Fibroblast of skin of back (primary cell): ENCODE measurements around the gene KDM4B.
A peak's percentile ranks its signal among the peaks of the same experiment; 100 is the strongest.

Experiments used
- DNase-seq: peaks from one replicate; pipeline ENCODE4 v3.0.0-alpha.2; 2013

Gene KDM4B

DNA sequence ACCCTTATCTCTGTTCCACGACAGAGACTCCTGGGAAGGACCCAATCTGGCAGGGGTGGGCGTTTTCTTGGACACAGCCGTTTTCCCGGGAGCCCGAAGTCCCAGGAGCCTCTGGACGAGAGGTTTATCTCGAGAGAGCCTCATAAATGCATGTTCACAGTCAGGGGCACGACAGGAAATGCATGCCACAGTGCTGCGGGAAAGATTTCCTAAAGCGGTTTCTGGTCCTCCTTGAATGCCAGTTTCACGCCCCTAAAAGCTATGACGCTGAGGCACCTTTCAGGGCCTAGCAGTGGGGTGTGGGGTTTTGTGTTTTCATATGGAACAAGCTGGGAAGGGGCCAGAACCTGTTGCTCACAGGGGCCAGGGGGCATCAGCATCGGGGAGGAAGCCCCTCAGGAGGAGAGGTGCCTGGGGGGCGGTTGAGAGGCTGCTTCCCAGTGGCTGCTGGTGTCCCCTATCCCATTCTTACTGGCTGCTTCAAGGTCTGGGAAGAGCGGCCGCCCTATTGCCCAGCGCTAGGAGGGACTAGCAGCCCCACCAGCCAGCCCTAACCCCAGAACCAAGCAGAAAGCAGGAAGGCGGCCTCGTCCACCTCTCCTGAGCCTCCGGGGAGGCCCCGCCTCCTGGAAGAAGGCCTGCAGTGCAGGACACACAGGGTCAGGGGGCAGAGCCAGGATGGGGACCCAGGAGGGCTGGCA is 157.0 kb downstream of the KDM4B start:
- peak; percentile 65 for DNase-seq

DNA sequence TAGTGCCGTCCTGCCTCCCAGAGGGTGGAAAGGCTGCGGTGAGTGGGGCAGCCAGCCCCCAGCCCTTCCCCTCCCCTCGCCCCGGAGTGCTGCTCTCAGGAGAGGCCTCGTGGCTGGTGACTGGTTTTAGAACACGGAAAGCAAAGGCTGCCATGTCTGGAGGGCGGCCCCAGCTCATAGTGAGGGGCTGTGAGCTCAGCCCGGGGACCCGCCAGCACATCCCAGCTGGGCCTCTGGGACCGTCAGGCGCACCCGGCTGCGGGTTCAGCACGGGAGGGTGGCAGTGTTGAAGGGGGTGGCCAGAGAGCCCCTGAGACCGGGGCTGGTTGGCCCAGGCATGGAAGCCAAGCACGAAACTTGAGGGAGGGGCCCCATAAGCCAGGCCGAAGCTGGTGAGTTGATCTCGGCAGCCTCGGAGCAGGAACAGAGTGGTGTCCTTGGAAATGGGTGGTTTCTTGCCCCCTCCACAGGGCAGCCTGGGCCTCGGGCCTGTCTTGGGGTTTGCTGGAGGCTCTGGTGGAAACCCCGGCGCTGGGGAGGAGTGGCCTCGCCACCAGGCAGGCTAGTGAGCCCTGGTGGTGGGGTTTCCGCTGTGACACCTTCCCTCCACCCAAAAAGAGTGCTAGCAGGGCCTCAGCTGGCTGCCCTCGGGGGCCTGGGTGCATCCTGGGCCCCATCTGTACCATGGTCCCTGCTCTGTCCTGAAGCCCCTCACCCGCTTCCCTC is 157.7 kb downstream of the KDM4B start:
- DNase-seq, result no peak

DNA sequence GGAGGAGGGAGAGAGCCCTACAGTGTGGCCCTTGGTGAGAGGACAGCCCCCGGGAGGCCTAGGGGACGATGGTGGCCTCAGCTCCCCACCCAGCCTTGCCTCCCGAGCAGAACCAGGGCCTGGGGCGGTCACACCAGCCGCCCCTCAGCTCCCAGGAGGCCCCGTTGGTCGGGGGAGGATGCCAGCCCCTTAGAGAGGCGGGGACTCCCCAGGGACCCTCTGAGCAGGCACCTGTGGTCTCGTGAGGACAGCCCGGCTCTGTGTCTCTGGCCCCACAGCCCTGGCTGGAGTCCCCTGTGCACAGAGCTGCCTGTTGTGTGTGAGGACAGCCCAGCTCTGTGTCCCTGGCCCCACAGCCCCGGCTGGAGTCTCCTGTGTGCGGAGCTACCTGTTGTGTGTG is 158.8 kb downstream of the KDM4B start:
- no peak for DNase-seq

DNA sequence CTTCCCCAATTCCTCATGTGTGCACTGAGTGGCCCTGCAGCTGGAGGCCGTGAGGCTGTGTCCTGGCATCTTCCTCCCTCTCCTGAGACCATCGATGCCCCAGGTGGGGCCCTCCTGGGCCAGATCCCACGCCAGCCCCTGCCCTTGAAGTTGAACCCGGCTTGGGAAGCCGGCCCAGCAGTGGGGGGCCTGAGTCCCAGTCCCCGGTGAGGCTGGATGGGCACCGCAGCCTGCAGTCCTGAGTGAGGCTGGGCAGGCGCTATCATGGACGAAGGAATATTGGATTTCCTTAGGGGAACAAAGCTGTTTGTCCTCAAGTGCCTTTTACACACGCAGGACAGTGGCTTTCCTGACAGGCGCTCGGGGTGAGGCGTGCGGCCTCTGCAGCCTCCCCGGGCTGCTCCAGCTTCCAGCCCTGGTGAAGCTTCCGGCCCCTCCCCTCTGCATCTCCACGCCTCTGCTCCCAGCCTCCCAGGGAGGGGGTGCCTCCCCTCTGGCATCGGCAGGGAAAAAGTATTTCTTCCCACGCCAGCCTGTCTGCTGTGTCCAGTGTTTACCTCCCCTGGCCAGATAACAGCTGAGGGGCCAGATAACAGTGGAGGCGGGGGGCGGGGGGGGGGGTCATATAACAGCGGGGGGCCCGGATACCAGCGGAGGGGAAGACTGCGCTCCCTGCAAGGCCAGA is 159.5 kb downstream of the KDM4B start:
- peak; percentile 74 for DNase-seq

DNA sequence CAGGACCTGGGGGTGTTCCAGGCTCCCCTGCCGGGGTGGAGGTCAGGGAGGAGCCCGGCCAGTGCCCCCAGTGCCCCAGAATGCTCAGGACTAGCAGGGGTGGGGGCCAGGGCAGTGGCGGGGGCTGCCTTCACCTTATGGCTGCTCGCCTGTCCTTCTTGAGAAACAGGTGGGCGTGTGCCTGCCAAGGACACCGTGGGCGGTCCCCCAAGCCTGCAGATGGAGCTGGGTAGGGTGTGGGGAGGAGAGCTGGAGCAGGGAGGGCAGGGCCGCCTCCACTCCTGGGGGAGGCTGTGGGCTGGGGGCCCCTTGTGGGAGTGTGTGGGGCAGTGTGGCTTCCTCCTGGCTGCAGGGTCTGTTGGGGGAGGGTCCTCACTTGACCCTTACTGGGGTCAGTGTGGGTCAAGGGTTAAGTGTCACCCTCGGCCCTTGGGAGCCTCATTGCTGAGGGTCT is 160.1 kb downstream of the KDM4B start:
- DNase-seq, result peak; percentile 14

DNA sequence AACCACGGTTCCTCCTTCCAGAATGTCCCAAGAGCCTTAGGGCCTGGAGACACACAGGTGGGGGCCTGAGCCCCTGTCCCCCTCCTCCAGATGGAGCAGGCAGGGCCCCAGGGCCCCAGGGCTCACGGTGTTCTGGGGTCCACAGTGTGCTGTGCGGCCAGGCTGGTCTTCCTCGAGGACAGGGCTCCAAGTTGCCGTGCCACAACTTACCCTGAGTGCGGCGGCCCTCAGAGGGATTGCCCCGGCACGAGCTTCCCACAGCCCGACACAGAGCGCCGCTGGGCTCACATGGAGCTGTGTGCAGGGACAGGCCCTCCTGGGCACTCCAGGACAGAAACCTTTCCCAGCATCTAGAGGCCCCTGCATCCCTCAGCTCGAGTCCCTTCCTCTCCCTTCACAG is 160.8 kb downstream of the KDM4B start:
- DNase-seq, result no peak

DNA sequence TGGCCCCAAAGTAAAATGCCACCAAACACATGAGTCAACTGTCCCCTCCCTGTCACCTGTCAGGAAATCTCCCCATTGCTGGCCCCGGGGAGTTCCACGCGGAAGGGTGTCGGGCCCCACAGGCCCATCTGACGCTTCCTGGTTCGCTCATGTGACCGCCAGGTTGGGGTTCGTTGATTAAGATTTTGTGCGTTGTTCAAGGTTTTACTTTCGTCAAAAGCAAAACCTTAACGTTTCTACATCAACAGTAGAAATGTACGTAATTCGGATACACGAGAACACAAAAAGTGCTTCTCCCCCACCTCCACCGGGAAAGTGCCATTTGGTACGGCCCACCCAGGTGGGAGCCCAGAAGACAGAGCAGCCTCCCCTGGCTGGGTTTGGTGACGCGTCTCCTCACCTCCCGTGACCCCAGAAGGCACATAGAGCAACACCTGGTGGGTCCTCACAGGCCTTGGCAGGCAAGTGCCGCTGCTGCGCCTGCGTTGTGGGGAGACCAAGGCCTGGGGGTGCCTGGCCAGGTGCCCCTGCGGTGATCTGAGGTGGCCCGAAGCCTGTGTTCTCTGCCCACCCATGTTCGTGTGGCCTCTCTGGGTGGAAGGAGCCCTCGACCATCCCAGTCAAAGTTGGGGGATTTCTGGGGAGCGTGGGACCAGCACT is 161.6 kb downstream of the KDM4B start:
- DNase-seq, result no peak

DNA sequence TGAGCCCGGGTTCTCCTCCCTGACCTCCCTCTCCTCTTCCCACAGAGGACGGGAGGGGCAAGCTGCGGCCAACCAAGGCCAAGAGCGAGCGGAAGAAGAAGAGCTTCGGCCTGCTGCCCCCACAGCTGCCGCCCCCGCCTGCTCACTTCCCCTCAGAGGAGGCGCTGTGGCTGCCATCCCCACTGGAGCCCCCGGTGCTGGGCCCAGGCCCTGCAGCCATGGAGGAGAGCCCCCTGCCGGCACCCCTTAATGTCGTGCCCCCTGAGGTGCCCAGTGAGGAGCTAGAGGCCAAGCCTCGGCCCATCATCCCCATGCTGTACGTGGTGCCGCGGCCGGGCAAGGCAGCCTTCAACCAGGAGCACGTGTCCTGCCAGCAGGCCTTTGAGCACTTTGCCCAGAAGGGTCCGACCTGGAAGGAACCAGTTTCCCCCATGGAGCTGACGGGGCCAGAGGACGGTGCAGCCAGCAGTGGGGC is 162.2 kb downstream of the KDM4B start:
- no peak for DNase-seq

DNA sequence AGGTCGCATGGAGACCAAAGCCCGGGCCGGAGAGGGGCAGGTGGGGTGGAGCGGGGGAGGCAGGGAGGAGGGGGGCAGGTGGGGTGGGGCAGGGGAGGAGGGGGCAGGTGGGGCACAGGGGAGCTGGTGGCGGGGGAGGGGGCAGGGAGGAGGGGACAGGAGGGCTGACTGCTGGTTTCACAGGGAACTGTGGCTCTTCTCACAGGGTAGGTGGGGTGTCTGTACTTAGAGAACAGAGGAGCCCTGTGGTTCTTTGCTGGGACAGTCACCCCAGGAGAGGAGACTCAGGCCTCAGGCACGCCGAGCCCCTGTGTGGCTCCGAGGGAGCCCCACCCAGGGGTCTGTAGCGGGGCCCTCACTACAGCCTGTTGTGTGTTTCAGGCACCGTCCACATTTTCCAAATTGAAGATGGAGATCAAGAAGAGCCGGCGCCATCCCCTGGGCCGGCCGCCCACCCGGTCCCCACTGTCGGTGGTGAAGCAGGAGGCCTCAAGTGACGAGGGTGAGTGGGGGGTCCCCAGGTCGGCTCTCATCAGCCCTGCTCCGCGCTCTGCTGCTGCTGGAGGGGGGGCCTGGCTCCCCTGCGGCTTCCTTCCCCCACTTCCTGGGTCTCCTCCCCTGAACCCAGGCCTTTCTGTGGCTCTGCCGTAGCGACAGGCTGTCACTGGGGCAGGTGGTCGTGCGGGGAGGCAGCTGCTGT is 162.7 kb downstream of the KDM4B start:
- DNase-seq, result no peak

DNA sequence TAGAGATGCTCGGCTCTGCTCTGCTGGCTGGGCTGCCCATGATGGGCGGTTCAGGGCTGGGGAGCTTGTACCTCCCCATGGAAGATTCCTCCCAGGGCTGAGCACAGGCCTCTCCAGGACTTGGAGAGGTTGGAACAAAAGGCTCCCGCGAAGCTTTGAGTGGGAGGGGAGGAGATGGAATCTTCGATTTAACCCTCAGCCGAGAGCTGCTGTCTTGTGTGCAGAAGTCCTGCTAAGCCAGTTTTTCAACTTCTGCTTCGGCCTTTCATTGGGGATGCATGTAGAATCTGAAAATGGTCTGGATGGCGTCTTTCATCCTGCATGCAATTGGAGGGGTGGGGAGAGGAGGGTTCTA is 163.3 kb downstream of the KDM4B start:
- no peak for DNase-seq

DNA sequence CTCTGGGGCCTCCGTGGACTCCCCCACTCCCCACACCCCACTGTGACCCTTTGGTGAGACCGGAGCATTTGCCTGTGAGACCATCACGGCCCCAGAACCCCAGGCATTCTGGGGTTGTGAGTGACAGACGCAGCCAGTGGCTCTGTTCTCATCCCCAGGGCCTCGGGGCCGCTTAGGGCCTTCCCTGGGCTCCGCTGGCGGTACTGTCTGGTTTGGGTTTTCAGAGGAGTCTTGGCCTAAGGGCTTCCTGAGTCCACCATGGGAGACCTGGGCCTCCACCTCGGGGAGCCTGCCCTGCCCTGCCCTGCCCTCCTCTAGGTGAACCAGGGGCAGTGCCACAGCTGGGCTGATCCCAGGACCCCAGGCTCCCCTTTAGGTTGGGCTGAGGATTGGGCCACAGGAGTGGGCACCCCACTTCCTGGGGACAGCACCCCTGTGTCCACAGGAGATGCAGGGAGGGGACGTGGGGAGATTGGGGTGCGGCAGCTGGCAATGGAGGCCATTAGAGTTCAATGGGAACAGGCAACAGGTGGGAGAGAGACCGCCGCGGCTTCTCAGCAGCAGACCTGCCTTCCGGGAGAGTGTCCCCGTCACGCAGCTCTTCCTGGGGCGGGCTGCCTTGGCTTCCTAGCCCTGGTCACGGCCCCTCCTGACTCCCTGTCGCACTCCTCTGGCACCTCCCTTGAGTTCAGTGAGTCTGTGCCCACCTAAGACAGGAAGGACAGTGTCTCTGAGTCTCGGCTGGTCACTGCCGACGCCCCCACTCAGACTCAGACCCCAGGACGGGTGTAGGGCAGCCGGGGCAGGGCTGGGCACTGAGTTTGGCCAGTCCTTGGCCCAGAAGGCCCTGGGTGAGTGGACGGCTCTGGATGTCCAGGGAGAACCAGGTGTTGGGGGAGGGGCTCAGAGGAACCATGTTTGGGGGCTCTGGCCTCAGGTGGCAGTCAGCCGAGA is 164.1 kb downstream of the KDM4B start:
- DNase-seq, result no peak

DNA sequence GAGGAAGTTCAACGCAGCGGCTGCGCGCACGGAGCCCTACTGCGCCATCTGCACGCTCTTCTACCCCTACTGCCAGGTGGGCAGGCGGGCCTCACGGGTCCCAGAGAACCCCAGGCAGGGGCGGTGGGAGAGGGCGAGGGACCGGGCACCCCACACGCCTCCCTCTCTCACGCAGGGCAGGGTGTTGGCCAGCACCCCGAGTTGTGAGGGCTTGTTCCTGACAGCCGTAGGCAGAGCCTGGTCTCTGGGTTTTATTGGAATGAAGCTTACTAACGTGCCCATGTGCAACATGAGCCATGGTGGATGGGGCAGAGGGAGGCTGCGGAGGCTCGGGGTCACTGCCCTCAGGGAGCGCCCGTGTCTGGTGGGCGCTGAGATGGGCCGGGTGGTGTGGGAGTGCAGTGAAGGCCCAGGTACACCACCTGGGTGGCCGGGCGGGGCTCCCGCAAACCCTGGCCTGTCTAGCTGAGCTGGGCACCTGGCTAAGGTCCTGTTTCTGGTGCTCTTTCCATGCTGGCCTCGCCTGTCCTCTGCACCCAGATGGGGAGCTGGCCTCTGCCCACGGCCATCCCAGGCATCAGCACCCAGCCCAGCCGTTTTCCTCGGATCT is 165.2 kb downstream of the KDM4B start:
- DNase-seq, result no peak

DNA sequence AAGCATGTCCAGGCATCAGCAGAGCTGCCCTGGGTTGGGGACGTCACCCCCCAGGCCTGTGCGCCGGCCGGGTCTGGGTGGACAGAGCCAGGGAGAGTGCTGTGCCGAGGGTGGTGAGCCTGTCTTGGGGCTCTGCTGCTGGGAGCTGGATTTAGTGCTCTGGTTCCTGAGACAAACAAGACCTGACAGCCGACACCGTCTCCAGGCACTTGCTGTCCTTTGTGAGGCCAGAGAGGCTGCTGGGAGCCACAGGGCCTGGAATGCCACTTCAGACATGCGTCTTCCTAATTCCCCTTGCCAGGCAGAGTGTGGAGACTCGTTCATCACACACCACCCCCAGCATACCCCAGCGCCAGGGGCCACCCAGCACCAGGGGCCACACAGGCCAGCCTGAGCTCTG is 165.8 kb downstream of the KDM4B start:
- DNase-seq, result no peak

DNA sequence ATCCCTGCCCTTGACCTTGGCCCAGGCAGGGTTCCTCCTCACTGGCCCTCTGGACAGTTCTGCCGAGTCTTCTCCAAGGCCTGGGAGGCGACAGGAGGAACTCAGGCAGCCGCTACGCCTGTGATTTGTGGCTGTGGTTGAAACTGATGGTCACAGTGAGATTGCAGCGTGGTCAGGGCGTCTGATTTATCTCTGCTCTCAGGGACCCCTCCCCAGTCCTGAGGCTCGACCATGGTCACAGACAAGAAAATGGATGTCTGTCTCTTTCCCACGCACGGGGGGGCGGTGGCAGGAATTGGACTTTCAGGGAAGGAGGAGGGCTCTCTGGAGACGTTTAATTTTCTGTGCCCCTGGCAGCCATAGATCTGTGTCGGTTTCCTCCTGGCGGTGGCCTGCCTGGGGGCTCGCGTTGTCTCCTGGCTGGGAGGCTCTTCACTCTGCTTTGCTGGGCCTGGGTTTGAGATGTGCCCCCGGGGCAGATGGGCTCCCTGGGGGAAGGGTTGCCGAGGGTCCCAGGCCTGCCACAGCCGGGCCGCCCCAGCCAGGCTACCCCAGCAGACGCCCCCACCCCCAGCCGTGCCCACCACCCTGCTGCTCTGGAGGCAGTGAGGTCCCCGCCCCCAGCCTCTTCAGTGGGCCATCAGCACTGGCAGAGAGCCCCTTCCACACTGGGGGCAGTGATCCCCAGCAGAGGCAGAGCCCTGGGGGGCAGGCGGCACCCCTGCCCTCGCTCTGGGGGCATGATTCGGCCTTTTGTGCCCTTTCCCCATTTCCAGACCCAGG is 167.4 kb downstream of the KDM4B start:
- no peak for DNase-seq

DNA sequence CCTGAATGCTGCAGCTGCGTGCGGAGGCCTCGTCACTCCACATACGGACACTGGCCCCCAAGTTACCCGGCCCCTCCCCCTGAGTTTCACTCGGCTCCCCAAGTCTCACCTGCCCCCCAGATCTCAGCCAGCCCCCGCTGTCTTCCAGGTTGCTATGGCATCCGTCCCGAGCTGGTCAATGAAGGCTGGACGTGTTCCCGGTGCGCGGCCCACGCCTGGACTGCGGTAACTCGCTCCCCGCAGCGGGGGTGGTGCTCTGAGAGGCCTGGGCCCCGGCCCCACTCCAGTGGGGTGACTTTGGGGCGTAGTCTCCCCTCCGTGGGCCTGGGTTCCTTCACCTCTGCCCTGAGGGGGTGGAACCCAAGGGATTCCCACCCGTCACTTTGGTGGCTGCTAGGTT is 168.2 kb downstream of the KDM4B start:
- DNase-seq, result no peak

DNA sequence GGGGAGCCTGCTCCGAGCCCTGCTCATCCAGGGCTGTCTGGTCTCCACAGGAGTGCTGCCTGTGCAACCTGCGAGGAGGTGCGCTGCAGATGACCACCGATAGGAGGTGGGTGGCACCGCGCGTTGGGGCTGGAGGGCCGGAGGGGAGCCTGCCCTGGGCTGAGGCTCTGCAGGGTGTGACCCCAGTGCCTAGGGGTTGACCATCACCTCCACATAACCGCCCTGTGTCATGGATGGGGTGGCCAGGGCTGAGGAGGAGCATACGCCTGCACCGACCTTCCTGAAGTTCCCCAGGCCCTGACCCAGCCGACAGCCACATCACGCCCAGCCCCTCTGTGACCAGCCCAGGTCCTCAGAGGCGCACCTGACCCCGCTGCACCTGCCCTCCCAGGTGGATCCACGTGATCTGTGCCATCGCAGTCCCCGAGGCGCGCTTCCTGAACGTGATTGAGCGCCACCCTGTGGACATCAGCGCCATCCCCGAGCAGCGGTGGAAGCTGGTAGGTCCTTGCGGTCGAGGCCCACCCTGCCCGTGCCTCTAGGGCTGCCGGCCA is 168.7 kb downstream of the KDM4B start:
- no peak for DNase-seq

DNA sequence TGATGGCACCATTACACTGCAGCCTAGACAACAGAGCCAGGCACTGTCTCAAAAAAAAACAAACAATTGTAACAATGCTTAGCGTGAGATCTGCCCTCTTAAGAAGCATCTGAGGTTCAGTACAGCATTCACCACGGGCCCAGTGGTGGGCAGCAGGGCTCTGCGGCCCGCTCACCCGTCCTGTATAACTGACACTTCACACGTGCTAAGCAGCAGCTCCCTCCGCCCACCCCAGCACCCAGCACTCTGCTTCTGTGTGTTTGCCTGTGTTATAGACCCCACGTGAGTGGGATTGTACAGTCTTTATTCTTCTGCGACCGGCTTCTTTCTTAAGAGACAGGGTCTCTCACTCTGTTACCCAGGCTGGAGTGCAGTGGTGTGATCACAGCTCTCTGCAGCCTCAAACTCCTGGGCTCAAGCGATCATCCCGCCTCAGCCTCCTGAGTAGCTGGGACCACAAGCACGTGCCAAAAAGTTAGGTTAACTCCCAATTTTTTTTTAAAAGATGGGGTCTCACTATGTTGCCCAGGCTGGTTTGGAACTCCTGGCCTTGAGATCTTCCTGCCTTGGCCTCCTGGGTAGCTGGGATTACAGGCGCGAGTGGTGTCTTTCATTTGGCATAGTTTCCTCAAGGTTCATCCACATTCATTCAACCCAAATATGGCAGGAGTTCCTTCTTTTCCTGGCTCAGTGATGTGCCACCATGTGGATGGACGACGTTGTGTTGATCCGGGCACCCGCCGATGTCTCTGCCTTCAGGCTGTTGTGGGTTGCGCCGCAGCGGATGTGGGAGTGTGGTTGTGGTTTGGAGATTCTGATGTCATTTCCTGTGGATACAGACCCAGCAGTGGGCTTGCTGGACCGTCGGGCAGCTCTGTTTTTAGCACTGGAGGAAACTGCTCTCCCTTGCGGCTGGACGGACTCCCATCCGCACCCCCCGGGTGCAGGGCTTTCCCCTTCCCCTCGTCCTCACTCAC is 170.0 kb downstream of the KDM4B start:
- DNase-seq, result peak; percentile 67

DNA sequence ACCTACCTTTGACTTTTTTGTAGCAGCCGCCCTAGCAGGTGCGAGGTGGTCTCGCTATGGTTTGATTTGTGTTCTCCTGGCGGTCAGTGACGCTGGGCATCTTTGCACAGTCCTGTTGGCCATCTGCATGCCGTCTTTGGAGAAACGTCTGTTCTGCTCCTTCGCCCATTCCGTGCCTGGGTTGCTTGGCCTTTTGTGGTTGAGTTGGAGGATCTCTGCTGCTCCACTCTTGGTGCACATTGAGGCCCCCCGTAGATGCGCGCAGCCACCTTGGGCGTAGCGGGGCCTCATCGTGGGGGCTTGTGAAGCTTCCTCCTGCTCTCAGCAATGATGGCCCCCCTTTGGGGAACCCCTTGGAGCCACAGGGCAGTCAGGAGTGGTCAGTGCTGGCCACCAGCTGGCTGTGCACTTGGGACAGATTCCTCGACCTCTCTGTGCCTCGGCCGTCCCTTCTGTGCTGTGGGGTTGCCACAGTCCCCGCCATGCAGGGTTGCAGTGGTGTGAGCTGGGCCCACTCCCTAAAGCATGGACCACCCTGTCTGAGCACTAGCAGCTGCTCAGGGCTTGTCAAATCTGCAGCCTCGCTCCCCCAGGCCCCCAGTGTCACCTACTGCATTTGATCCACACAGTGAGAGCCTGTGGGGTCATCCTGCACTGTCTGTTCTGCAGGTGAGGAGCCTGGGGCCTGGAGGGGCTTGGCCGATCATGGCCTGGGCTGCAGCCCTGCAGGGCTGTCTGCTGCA is 170.8 kb downstream of the KDM4B start:
- DNase-seq, result no peak
